Mononuclear cell (primary cell): ENCODE data around the gene OGFOD3. TPM values are rescaled to one million over a fixed set of nuclear protein-coding genes. Genes with fewer than 3 reads are reported as not detected.

Source experiments
- H3K27me3 ChIP-seq: 2 replicates; pipeline ENCODE4 v1.6.0; 2011; ENCODE audit warnings: low read length, control low read depth; ENCODE audit not compliant: insufficient read depth
- H3K4me1 ChIP-seq: 2 replicates; pipeline ENCODE4 v1.5.1; 2011; ENCODE audit warnings: mild to moderate bottlenecking, low read length, control low read depth; ENCODE audit not compliant: insufficient read depth
- H3K4me3 ChIP-seq: 2 replicates; pipeline ENCODE4 v1.5.1; 2011; ENCODE audit warnings: mild to moderate bottlenecking, low read length, moderate library complexity
- H3K9me3 ChIP-seq: 2 replicates; pipeline ENCODE4 v1.5.1; 2011; ENCODE audit warnings: low read depth, mild to moderate bottlenecking, control low read depth, low read length
- total RNA-seq: library from RNA; depleted of rRNA; stranded (reverse); fragments of >200 nt; gene quantifications from one replicate; pipeline ENCODE4 v1.2.3, GENCODE V29; 2012

Gene OGFOD3
- total RNA-seq, 1 donor: 11.9 TPM

DNA sequence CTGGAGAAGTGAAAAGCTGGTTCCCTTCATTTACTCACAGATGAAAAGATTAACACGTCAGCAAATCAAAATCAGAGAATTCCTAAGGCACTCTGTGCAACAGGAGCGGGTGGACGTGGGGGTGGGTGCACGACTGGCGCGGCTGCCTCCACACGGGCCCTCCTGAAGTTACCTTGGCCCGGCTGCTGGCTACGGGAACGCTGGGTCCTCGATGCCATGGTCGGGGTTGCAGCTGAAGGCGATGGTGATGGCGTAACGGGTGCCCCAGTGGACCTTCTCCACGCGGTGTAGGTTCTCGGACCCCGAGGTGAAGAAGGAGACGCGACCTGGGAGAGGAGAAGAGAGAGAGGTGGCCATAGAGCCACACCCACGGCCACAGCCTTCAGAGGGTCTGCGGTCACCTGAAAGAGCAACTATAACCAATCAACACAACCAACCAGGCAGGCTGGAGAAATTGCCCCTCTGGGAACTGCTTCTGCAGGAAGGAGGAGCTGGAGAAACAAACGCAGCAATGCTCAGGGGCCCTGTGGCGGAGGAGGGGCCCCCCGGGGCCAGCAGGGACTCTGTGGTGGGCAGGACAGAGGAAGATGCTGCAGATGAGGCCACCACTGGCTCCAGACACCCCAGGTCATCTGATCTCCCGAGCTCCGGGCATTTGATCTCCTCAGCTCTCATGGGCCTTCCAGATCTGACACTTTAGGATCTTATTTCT lies 26.0 kb downstream of the OGFOD3 start:
- Histone ChIP-seq H3K4me1 (no peaks in the 10 kb centered on the region), H3K4me3 (no peak overlapping the region), H3K27me3 (no peaks in the 10 kb centered on the region), H3K9me3 (no peaks in the 10 kb centered on the region)

DNA sequence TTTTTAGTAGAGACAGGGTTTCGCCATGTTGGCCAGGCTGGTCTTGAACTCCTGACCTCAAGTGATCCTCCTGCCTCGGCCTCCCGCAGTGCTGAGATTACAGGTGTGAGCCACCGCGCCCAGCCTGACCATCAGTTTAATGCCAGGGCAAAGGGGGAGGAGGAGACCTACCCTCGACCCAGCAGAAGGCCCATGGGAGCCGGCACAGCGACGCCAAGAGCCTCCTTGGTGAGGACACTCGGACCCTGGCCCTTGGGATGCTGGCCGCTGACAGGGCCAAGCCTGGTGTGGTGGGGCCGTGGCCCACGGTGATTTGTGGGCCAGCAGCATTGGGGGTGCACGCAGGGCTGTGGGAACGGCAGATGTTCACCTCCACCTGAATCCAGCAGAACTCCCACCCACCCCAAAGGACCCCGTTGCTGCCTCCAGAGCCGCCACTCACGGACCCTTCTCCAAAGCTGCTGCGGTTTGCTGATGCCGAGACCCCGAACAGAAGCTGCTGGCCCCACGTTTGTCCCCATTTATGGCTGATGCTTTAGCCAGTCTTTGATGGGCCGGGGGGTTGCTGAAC lies 26.8 kb downstream of the OGFOD3 start:
- no peaks in the 10 kb centered on the region for H3K27me3 ChIP-seq
- no peaks in the 10 kb centered on the region for H3K9me3 ChIP-seq
- no peaks in the 10 kb centered on the region for H3K4me1 ChIP-seq
- no peak overlapping the region for H3K4me3 ChIP-seq

DNA sequence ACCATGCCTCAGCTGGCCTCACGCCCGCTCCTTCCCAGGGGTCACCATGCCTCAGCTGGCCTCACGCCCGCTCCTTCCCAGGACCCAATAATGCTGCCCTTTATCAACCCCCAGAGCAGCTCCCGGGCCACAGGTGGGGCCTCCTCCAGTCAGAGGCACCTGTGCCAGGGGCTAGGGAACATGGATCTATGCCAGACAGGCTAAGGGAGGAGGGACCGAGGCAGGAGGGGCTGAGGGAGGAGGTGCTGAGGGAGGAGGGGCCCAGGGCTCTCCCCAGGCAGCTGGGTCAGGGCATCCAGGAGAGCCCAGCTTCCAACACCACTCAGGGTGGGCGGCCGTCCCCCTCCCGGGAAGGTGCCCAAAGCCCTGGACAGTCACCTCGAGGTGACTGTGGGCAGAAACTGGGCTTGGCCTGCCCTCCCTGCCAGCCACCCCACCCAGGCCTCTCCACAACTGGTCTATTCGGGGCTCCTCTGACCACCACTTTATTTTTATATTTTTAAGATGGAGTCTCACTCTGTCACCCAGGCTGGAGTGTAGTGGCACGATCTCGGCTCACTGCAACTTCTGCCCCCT lies 27.4 kb downstream of the OGFOD3 start:
- no peaks in the 10 kb centered on the region for H3K9me3 ChIP-seq
- H3K4me1 ChIP-seq: no peaks in the 10 kb centered on the region
- H3K4me3 ChIP-seq: no peak overlapping the region
- H3K27me3 ChIP-seq: no peaks in the 10 kb centered on the region

DNA sequence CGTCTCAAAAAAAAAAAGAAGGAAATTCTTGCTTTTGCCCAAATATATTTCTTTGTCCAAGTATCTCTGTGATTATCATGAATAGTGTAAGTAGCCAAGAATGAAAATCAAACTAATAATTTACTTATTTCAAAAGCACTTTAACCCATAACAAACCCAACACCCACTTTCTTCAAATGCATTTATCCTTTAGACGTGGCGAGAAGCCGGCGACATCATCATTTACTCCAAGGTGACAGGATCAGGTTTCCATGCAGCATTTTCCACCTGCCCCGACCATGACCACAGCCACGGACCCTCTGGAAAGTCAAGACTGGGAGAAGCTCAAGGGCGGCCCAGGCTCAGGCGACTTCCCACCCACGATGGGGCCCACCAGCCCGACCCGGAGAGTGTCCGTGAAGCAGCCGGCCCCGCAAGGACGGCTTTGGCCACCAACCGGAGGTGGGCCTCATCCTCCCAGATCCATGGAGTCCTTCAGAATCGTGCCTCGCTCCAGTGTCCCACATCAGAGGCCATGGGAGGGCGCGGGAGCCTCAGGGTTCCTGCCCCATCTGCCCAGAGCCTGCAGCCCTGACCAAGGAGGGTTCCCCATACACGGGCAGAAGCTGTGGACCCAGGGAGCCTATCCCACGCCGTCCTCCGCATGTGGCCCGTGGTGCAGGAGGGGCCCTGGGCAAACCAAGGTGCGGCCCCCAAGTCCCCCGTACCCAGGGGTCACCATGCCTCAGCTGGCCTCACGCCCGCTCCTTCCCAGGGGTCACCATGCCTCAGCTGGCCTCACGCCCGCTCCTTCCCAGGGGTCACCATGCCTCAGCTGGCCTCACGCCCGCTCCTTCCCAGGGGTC lies 28.1 kb downstream of the OGFOD3 start:
- H3K4me1 ChIP-seq: no peaks in the 10 kb centered on the region
- H3K4me3 ChIP-seq: no peak overlapping the region
- no peaks in the 10 kb centered on the region for H3K27me3 ChIP-seq
- H3K9me3 ChIP-seq: no peaks in the 10 kb centered on the region

DNA sequence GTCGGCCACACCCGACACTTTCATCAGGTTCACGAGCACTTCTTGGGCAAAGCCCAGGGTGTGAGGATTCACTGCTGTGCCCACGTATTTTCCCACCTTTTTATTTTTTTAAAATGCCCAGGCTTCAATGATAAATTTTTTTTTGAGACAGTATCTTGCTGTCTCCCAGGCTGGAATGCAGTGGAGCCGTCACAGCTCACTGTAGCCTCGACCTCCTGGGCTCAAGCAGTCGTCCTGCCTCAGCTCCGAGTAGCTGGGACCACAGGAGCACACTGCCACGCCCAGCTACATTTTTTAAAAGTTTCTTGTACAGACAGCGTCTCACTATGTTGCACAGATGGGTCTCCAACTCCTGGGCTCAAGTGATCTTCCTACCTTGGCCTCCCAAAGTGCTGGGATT lies 29.0 kb downstream of the OGFOD3 start:
- H3K4me1 ChIP-seq: no peaks in the 10 kb centered on the region
- H3K4me3 ChIP-seq: no peak overlapping the region
- H3K27me3 ChIP-seq: no peaks in the 10 kb centered on the region
- H3K9me3 ChIP-seq: no peaks in the 10 kb centered on the region

DNA sequence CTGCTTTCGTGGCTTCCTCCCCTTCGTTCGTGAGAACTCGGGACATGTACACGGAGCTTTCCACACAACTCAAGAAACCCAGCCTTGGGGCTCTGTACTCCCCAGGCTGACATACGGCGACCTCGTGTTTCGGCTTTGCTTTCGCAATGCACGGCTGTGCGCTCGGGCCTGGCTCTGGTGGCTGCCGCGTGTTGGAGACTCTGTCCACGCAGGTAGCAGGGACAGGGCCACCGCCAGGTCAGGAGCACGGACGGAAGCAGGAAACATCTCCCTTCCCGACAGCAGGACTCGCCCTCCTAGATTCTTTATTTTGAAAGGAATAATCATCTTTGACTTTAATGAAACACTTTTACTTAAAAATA lies 29.5 kb downstream of the OGFOD3 start:
- Histone ChIP-seq H3K4me1 (no peaks in the 10 kb centered on the region), H3K4me3 (no peak overlapping the region), H3K9me3 (no peaks in the 10 kb centered on the region), H3K27me3 (no peaks in the 10 kb centered on the region)

DNA sequence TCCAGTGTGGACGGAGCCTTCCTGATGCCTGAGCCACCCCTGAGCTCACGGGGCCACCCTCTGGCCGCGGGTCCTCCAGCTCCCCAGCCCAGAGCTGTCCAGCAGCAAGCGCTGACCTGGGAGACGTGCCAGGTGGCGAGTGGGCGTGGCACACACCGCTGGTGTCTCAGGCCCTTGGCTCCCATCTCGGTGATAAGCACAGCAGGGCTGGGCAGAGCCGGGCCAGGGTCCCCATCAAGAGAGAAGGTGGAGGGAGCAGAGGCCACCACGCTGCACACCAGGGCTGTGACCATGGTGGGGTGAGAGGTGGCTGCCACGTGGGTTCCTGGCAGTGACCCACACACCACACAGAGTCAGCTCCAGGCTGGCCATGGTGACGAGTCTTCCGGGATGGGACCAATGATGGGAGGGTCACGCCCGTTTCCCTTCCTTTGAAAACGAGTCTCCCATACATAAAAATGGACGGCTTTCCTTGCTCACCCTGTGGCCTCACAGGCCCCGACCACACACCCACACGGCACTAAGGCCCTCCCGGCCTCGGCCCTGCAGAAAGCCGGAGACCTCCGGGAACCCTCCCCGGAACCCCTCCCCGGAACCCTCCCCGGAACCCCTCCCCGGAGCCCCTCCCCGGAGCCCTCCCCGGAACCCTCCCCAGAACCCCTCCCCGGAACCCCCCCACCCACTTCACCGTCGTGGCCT lies 30.0 kb downstream of the OGFOD3 start:
- Histone ChIP-seq H3K27me3 (no peaks in the 10 kb centered on the region), H3K4me3 (no peak overlapping the region), H3K4me1 (no peaks in the 10 kb centered on the region), H3K9me3 (no peaks in the 10 kb centered on the region)

DNA sequence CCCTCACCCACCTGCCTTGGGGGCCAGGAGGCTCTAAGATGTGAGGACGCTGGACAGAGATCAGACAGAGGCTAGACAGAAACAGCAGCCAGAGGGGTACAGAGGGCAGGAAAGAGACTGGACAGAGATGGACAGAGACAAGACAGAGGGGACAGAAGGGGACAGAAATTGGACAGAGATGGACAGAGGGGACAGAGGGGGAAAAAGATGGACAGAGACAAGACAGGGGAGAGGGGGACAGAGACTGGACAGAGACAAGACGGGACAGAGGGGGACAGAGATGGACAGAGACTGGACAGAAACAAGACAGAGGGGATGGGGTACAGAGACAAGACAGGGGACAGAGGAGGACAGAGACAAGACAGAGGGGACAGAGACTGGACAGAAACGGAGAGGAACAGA lies 30.7 kb downstream of the OGFOD3 start:
- Histone ChIP-seq H3K27me3 (no peaks in the 10 kb centered on the region), H3K4me3 (no peak overlapping the region), H3K4me1 (no peaks in the 10 kb centered on the region), H3K9me3 (no peaks in the 10 kb centered on the region)

DNA sequence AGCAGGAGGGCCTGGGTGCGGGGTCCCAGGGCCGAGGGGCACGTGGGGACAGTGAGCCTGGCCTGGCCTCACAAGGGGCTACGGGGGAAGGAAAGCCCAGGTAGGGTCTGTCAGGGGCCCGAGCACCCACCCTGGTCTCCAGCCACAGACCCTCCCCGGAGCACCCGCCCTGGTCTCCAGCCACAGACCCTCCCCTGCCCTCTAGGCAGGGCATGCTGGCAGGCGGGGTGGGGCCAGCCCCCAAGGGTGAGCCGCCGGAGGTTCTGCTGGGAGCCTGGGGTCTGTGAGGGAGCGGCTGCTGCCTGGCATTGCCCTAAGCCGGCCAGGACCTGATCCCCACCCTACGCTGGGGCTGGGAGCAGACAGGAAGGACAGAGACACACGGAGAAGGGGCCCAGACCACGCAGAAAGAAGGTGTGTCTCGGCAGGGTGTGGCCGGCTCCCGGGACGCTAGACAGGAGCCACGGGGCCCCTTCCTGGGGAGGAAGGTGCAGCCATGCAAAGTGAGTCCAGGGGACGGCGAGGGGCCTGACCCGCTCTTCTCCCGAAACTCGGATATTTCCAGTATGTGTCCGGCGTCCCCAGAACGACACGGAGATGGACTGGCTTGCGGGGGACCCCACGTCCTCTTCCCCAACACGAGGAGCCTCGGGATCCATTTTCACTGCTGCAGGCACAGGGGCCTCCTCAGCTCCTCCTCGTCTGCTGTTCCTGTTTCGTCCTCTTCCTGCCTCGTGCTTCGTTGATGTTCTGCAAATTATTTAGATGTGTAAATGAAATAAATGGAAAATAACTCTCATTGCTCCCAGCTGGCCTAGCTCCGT lies 31.3 kb downstream of the OGFOD3 start:
- Histone ChIP-seq H3K4me1 (no peaks in the 10 kb centered on the region), H3K9me3 (no peaks in the 10 kb centered on the region), H3K4me3 (no peak overlapping the region), H3K27me3 (no peaks in the 10 kb centered on the region)

DNA sequence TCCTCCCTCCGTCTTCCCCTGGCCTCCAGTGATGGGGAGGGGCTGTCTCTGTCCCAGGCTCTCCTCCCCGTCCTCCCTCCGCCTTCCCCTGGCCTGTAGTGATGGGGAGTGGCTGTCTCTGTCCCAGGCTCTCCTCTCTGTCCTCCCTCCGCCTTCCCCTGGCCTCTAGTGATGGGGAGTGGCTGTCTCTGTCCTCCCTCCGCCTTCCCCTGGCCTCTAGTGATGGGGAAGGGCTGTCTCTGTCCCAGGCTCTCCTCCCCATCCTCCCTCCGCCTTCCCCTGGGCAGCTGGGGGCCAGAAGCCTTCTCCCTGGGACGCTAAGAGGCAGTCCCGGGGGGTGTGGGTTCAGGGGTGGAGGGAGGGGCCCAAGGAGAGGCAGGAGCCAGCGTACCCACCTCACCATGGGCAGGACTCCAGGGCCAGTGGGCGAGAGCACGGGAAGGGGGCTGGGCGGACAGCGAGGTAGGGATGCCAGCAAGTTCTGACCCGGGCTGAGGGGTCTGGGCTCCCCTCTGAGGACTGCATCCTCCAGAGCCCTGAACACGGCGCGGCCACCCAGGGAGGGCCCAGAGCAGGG lies 32.0 kb downstream of the OGFOD3 start:
- Histone ChIP-seq H3K9me3 (no peaks in the 10 kb centered on the region), H3K4me3 (no peak overlapping the region), H3K4me1 (no peaks in the 10 kb centered on the region), H3K27me3 (no peaks in the 10 kb centered on the region)

DNA sequence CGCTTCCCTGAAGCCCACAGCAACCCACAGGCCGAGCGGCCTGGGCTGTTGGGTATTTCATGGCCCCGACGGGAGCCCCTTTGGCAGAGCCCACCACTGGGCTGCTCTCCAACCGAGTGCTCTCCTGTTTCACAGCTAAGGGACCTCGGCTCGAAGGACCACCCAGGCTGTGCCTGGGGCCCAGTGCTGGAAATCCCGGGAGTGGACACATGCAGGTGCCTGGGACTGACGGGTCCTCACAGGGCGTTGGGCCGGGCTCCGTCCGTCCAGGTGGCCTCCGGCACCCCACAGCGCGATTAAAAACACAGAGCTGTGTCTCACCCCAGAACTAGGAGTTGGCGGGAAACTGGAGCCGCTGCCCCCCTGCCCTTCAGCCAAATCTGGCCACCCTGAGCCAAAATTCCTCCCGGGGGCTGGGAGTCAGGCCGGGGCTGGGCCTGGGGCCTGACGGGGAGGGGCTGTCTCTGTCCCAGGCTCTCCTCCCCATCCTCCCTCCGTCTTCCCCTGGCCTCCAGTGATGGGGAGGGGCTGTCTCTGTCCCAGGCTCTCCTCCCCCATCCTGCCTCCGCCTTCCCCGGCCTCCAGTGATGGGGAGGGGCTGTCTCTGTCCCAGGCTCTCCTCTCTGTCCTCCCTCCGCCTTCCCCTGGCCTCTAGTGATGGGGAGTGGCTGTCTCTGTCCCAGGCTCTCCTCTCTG lies 32.7 kb downstream of the OGFOD3 start:
- no peaks in the 10 kb centered on the region for H3K9me3 ChIP-seq
- no peaks in the 10 kb centered on the region for H3K4me1 ChIP-seq
- no peaks in the 10 kb centered on the region for H3K27me3 ChIP-seq
- no peak overlapping the region for H3K4me3 ChIP-seq

DNA sequence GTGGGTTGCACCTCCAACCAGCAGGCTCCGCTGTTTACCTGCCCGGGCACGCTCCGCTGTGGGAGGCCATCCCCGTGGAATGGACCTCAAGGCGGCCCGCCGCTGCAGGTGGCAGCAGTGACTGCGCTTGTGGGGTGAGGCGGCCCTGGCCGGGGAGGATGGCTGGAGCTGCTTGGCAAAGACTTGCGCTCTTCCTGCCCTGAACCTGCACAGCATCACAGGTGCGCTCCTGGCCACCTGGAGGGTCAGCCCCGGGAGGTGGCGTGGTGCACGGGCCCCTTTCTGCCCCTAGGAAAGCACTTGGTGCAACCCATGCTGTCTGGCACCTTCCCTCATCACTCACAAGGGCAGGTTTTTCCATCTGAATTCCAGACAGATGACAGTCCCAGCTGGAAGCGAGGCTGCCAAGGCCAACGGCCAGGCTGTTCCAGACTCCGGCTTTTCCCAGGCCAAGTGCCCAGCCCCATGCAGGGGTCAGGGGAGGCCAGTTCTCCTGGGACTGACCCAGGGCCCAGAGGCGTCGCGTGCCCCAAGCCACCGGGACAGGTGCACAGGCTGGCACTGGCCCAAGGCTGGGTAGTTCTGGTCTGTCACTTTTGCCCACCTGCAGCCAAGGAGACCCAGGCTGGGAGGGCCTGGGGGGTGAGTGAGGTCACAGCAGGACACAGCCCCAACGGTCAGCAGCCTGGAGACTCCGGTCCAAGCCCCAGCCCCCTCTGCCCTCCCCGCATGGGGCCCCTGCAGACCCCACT lies 33.5 kb downstream of the OGFOD3 start:
- Histone ChIP-seq H3K27me3 (no peaks in the 10 kb centered on the region), H3K4me3 (no peak overlapping the region), H3K9me3 (no peaks in the 10 kb centered on the region), H3K4me1 (no peaks in the 10 kb centered on the region)
